ENCODE data around the gene LRP1B. TPM values are rescaled to one million over a fixed set of nuclear protein-coding genes. Genes with fewer than 3 reads are reported as not detected.

LRP1B gene
- total RNA-seq, 1 donor from 2014 or later: not detected

DNA sequence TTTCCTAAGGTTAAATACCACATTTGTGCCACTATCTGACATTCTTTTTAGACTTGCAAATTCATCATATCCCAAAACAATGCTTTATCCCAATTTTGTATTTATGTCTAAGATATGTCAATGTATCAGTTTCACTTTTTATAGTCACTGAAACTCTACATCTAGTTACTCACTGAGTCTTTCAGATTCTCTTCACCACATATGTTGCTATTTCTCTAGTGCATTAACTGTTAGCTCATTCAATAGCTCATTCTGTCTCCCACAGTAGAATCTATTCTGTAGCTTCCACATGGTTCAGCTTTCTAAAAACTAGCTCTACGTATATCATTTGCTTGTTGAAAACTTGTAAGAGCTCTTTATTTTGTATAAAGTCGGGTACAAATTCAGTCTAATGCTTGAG lies 1930.1 kb downstream of the LRP1B start:
- no peak for TF ChIP-seq CTCF (IDR thresholded peaks at IDR 0.05)
- H3K4me3 Mint-ChIP-seq: no peak overlapping the region
- H3K27ac Mint-ChIP-seq: no peak overlapping the region
- no peaks in the 10 kb centered on the region for H3K36me3 Mint-ChIP-seq (ENCODE audit: low read depth)
- no peaks in the 10 kb centered on the region for H3K27me3 Mint-ChIP-seq
- intact Hi-C loops (cut with micrococcal nuclease): no loop called here
- H3K9me3 Mint-ChIP-seq: peaks cover 3% of the 10 kb centered on the region
- H3K4me1 Mint-ChIP-seq: no peaks in the 10 kb centered on the region
- DNase-seq: no peak
- no peak for ATAC-seq (ENCODE audit: low read depth)
- ChIA-PET POLR2A (no interaction called here), CTCF (no interaction called here)

GRCh38 chr2:140200307-140200706 lies 1930.5 kb downstream of the LRP1B start:
- no peak for DNase-seq
- CTCF ChIA-PET: no interaction called here
- TF ChIP-seq CTCF (IDR thresholded peaks at IDR 0.05): no peak
- Mint-ChIP-seq H3K4me3 (no peak overlapping the region), H3K27me3 (no peaks in the 10 kb centered on the region), H3K27ac (no peak overlapping the region), H3K9me3 (peaks cover 3% of the 10 kb centered on the region), H3K36me3 (ENCODE audit: low read depth) (no peaks in the 10 kb centered on the region), H3K4me1 (no peaks in the 10 kb centered on the region)
- intact Hi-C loops (cut with micrococcal nuclease): no loop called here
- POLR2A ChIA-PET: no interaction called here
- ATAC-seq (ENCODE audit: low read depth): no peak

DNA sequence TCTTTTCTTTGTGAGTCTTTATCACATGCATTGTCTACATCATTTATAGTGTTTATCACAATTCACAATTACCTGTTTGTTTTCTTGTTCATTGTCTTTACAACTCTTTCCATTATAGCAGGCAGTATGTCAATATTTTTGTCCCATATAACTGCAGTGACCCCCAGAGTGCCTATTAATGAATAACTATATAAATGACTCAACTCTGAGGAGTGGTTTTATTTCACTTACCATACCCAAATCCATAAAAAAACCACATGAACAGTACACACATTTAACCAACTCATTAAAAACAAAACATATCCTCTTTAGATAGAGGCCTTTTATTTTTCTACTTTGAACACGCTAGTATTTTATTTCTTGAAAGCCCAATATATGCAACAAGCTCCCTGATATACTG lies 1931.5 kb downstream of the LRP1B start:
- H3K27me3 Mint-ChIP-seq: no peaks in the 10 kb centered on the region

GRCh38 chr2:140187086-140187485 lies 1943.7 kb downstream of the LRP1B start:
- Mint-ChIP-seq H3K27ac (no peak overlapping the region), H3K4me1 (no peaks in the 10 kb centered on the region), H3K9me3 (no peaks in the 10 kb centered on the region), H3K36me3 (ENCODE audit: low read depth) (no peaks in the 10 kb centered on the region), H3K27me3 (no peaks in the 10 kb centered on the region), H3K4me3 (no peak overlapping the region)
- TF ChIP-seq CTCF (IDR thresholded peaks at IDR 0.05): no peak
- no peak for DNase-seq
- CTCF ChIA-PET: no interaction called here
- intact Hi-C loops (cut with micrococcal nuclease): no loop called here
- POLR2A ChIA-PET: no interaction called here
- ATAC-seq (ENCODE audit: low read depth): no peak

More for the DNA sequence above, 1931.5 kb downstream of the LRP1B start:
- CTCF ChIA-PET: no interaction called here
- Mint-ChIP-seq H3K27ac (no peak overlapping the region), H3K36me3 (ENCODE audit: low read depth) (no peaks in the 10 kb centered on the region), H3K4me3 (no peak overlapping the region), H3K4me1 (no peaks in the 10 kb centered on the region), H3K9me3 (peaks cover 3% of the 10 kb centered on the region)
- ATAC-seq (ENCODE audit: low read depth): no peak
- intact Hi-C loops (cut with micrococcal nuclease): no loop called here
- TF ChIP-seq CTCF (IDR thresholded peaks at IDR 0.05): no peak
- DNase-seq: no peak
- POLR2A ChIA-PET: no interaction called here

DNA sequence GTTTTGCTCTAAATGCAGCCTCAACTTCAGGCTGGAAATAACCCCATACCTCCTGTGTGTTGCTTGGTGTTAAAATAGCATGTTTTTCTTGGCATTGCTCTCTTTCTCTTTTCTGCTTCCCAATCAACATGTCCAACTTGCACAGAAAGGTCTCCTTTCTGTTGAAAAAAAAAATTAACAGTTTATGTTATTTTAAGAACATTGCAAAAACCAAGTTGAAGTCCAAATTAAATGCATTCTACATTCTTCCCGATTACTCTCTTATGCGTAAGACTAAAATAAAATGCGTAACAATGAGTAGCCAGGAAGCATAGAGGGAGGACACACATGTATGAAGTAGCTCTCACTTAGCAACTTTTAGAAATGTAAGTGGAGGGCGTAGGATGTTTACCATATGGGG lies 1944.5 kb downstream of the LRP1B start:
- Mint-ChIP-seq H3K36me3 (ENCODE audit: low read depth) (no peaks in the 10 kb centered on the region), H3K9me3 (no peaks in the 10 kb centered on the region), H3K27ac (no peak overlapping the region), H3K4me1 (no peaks in the 10 kb centered on the region), H3K4me3 (no peak overlapping the region), H3K27me3 (no peaks in the 10 kb centered on the region)
- intact Hi-C loops (cut with micrococcal nuclease): no loop called here
- DNase-seq: no peak
- CTCF ChIA-PET: no interaction called here
- POLR2A ChIA-PET: no interaction called here
- no peak for ATAC-seq (ENCODE audit: low read depth)
- no peak for TF ChIP-seq CTCF (IDR thresholded peaks at IDR 0.05)

All from activated B cell treated with CpG ODN at 0.5 μM for 24 hours (primary cell).